ENCODE results near the gene BTN2A1.

Gene BTN2A1

DNA sequence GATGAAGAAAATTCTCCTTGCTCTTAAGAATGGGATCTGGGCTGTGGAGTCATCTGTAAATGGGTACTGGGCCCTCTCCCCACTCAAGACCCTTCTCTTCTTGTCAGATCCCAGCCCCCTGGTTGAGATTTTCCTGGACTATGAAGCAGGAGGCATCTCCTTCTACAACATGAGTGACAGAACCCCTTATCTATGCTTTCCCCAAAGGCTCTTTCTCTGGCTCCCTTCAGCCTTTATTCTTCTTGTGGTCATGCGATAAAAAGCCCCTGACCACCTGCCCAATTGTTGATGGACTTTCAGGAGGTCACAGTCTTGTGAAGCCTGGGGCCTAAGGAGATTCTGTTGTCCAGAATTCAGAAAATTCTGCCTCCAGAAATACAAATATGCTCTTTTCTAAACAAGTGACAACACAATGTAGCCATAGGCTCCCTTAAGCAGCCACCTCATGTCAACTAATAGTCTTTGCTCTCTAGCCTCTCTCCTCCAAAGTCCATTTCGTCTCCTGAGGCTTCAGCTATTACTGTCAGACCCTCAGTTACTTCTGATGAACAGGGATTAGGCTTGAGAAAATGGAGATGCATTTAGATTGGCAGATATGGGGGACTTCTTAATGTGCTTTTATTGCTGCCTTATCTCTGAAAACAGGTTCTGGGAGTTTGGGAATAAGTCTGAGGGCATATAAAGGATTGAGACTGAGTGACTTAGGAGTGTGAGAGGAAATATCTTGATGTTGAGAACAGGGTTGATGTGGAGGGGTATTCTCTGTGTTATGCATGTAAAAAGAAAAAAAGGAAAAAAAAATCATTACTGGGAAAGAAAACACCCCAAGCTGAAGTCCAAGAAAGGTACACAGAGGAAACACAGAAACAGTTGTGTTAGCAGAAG is 20.6 kb downstream of the BTN2A1 start:
- no peak for DNase-seq (ENCODE audit: low read depth, low spot score)
- Histone ChIP-seq H3K4me3 (ENCODE audit: insufficient read length, low read depth) (no peak overlapping the region), H3K4me1 (ENCODE audit: insufficient read depth, insufficient read length) (no peaks in the 10 kb centered on the region), H3K36me3 (ENCODE audit: insufficient read depth, insufficient read length, low read length) (no peaks in the 10 kb centered on the region), H3K9me3 (ENCODE audit: insufficient read depth, low read length) (no peaks in the 10 kb centered on the region), H3K27me3 (ENCODE audit: insufficient read depth, insufficient read length) (no peaks in the 10 kb centered on the region), H3K9ac (ENCODE audit: insufficient read length, low read depth) (no peak overlapping the region)
- no peak for TF ChIP-seq ZNF274 (IDR thresholded peaks at IDR 0.05; ENCODE audit: low read depth, low read length)
- no peak for TF ChIP-seq YY1 (IDR thresholded peaks at IDR 0.05; ENCODE audit: insufficient read depth, insufficient read length)
- TF ChIP-seq SUZ12 (IDR thresholded peaks at IDR 0.05; ENCODE audit: extremely low read depth, insufficient read depth, insufficient read length), result no peak

DNA sequence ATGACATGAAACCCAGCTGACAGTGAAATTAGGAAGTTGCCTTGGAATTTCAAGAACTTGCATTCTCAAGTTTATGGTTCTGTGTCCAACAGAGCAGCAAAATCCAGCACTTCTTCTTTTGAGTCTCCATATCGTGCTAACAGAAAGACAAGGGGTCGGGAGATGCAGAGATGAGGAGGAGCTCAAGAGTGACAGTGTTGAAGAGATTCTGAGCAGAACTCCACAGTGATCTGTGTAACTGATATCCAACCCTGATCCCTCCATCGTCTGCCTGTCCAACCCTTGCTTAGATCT is 21.2 kb downstream of the BTN2A1 start:
- H3K4me1 ChIP-seq (ENCODE audit: insufficient read depth, insufficient read length), result no peaks in the 10 kb centered on the region
- no peak for DNase-seq (ENCODE audit: low read depth, low spot score)
- no peaks in the 10 kb centered on the region for H3K27me3 ChIP-seq (ENCODE audit: insufficient read depth, insufficient read length)
- H3K4me3 ChIP-seq (ENCODE audit: insufficient read length, low read depth), result no peak overlapping the region
- H3K9me3 ChIP-seq (ENCODE audit: insufficient read depth, low read length), result no peaks in the 10 kb centered on the region
- TF ChIP-seq SUZ12 (IDR thresholded peaks at IDR 0.05; ENCODE audit: extremely low read depth, insufficient read depth, insufficient read length) (no peak), ZNF274 (IDR thresholded peaks at IDR 0.05; ENCODE audit: low read depth, low read length) (no peak), YY1 (IDR thresholded peaks at IDR 0.05; ENCODE audit: insufficient read depth, insufficient read length) (no peak)
- H3K9ac ChIP-seq (ENCODE audit: insufficient read length, low read depth), result no peak overlapping the region
- no peaks in the 10 kb centered on the region for H3K36me3 ChIP-seq (ENCODE audit: insufficient read depth, insufficient read length, low read length)

DNA sequence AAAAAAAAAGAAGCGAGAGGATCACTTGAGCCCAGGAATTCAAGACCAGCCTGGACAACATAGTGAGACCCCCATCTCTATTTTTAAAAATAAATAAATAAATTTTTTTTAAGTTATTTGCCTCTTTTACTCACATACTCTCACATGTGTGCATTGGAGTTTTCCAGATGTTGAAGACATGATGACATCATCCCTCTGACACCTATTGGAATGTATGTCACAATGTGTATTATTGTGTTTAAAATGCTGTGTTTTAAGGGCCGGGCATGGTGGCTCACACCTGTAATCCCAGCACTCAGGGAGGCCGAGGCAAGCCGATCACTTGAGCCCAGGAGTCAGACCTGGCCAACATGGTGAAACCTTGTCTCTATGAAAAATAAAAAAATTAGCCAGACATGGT is 24.6 kb downstream of the BTN2A1 start:
- no peak for TF ChIP-seq YY1 (IDR thresholded peaks at IDR 0.05; ENCODE audit: insufficient read depth, insufficient read length)
- TF ChIP-seq SUZ12 (IDR thresholded peaks at IDR 0.05; ENCODE audit: extremely low read depth, insufficient read depth, insufficient read length), result no peak
- no peak for TF ChIP-seq ZNF274 (IDR thresholded peaks at IDR 0.05; ENCODE audit: low read depth, low read length)
- DNase-seq (ENCODE audit: low read depth, low spot score), result no peak
- Histone ChIP-seq H3K36me3 (ENCODE audit: insufficient read depth, insufficient read length, low read length) (no peaks in the 10 kb centered on the region), H3K27me3 (ENCODE audit: insufficient read depth, insufficient read length) (no peaks in the 10 kb centered on the region), H3K4me1 (ENCODE audit: insufficient read depth, insufficient read length) (no peaks in the 10 kb centered on the region), H3K4me3 (ENCODE audit: insufficient read length, low read depth) (no peak overlapping the region), H3K9ac (ENCODE audit: insufficient read length, low read depth) (no peak overlapping the region), H3K9me3 (ENCODE audit: insufficient read depth, low read length) (no peaks in the 10 kb centered on the region)

DNA sequence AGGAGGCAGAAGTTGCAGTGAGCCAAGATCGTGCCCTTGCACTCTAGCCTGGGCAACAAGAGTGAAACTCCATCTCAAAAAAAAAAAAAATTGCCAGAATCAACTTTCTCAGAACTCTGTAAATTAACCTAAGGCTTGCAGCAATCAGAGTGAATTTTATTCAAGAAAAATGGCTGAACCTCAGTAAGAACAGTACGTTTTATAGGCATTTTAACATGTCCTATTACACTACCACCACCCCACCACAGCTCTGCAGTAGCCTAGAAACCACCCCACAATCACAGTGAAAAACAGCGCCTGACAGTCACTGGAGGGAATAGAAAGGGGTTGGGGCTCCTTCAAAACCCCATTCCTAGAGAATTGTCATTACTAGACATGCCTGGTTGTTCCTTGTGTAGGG is 26.0 kb downstream of the BTN2A1 start:
- Histone ChIP-seq H3K4me3 (ENCODE audit: insufficient read length, low read depth) (no peak overlapping the region), H3K9me3 (ENCODE audit: insufficient read depth, low read length) (no peaks in the 10 kb centered on the region), H3K9ac (ENCODE audit: insufficient read length, low read depth) (no peak overlapping the region), H3K27me3 (ENCODE audit: insufficient read depth, insufficient read length) (no peaks in the 10 kb centered on the region), H3K4me1 (ENCODE audit: insufficient read depth, insufficient read length) (no peaks in the 10 kb centered on the region), H3K36me3 (ENCODE audit: insufficient read depth, insufficient read length, low read length) (no peaks in the 10 kb centered on the region)
- no peak for DNase-seq (ENCODE audit: low read depth, low spot score)
- TF ChIP-seq ZNF274 (IDR thresholded peaks at IDR 0.05; ENCODE audit: low read depth, low read length) (no peak), SUZ12 (IDR thresholded peaks at IDR 0.05; ENCODE audit: extremely low read depth, insufficient read depth, insufficient read length) (no peak), YY1 (IDR thresholded peaks at IDR 0.05; ENCODE audit: insufficient read depth, insufficient read length) (no peak)

DNA sequence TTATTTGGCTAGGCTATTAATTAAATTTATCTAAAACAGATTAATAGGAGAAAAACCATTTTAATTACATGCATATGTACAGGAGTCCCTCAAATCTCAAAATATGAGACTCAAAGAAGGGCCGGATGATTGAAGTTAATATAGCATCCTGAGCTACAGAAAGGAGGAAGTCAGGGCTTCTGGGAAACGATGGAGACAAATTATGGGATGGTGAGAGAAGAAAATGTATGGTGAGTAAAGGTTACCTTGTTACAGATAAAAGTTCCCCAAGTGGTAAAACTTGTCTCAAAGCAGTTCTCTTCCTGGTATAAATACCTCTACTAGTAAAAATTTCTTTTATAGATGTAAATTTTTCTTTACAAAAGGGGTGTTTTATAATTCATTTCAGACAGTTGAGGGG is 26.4 kb downstream of the BTN2A1 start:
- Histone ChIP-seq H3K9me3 (ENCODE audit: insufficient read depth, low read length) (no peaks in the 10 kb centered on the region), H3K4me1 (ENCODE audit: insufficient read depth, insufficient read length) (no peaks in the 10 kb centered on the region), H3K36me3 (ENCODE audit: insufficient read depth, insufficient read length, low read length) (no peaks in the 10 kb centered on the region), H3K4me3 (ENCODE audit: insufficient read length, low read depth) (no peak overlapping the region), H3K27me3 (ENCODE audit: insufficient read depth, insufficient read length) (no peaks in the 10 kb centered on the region), H3K9ac (ENCODE audit: insufficient read length, low read depth) (no peak overlapping the region)
- TF ChIP-seq SUZ12 (IDR thresholded peaks at IDR 0.05; ENCODE audit: extremely low read depth, insufficient read depth, insufficient read length) (no peak), ZNF274 (IDR thresholded peaks at IDR 0.05; ENCODE audit: low read depth, low read length) (no peak), YY1 (IDR thresholded peaks at IDR 0.05; ENCODE audit: insufficient read depth, insufficient read length) (no peak)
- DNase-seq (ENCODE audit: low read depth, low spot score), result no peak

DNA sequence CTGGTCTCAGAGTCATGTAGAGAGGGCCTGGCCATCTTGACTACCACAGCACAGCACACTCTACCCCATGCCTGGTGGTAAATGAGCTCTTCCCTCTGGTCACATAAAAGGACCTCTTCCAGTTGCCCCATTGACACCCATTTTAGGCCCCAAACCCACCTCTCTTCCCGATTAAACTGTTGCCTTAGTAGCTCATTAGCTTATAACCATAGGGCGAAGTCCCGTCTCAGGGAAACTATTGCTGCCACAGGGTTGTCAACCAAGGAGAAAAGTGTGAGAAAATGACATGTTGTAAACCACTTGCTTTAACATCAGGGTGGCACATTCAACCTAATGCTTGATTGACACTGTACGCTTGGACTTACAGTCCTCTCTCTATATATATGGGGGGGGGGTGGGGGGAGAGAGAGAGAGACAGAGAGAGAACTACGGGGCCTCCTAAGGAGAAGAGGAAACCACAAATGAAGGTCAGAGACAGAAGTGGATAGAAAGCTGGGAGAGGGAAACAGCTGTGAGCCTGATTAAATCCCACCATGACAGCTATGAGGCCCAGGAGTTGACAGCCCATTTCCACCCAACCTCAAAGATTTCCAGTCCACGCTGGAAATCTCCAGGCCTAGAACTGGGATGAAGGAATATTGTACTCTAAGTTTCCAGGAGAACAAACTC is 27.5 kb downstream of the BTN2A1 start:
- no peak for TF ChIP-seq YY1 (IDR thresholded peaks at IDR 0.05; ENCODE audit: insufficient read depth, insufficient read length)
- TF ChIP-seq SUZ12 (IDR thresholded peaks at IDR 0.05; ENCODE audit: extremely low read depth, insufficient read depth, insufficient read length), result no peak
- no peak for TF ChIP-seq ZNF274 (IDR thresholded peaks at IDR 0.05; ENCODE audit: low read depth, low read length)
- H3K9ac ChIP-seq (ENCODE audit: insufficient read length, low read depth), result no peak overlapping the region
- H3K36me3 ChIP-seq (ENCODE audit: insufficient read depth, insufficient read length, low read length), result no peaks in the 10 kb centered on the region
- H3K4me1 ChIP-seq (ENCODE audit: insufficient read depth, insufficient read length), result no peaks in the 10 kb centered on the region
- no peak overlapping the region for H3K4me3 ChIP-seq (ENCODE audit: insufficient read length, low read depth)
- H3K27me3 ChIP-seq (ENCODE audit: insufficient read depth, insufficient read length), result no peaks in the 10 kb centered on the region
- DNase-seq (ENCODE audit: low read depth, low spot score), result no peak
- no peaks in the 10 kb centered on the region for H3K9me3 ChIP-seq (ENCODE audit: insufficient read depth, low read length)

DNA sequence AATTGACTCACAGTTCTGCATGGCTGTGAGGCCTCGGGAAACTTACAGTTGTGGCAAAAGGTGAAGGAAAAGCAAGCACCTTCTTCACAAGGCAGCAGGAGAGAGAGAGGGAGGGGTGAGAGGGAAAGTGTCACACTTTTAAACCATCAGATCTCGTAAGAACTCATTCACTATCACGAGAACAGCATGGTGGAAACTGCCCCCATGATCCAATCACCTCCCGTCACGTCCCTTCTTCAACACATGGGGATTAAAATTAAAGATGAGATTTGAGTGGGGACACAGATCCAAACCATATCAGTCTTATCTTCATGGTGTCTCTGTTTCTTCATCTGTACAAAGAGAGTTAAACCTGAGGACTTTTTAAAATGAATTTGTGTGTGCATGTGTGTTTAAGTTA is 28.6 kb downstream of the BTN2A1 start:
- H3K36me3 ChIP-seq (ENCODE audit: insufficient read depth, insufficient read length, low read length), result no peaks in the 10 kb centered on the region
- H3K4me3 ChIP-seq (ENCODE audit: insufficient read length, low read depth), result no peak overlapping the region
- no peak for DNase-seq (ENCODE audit: low read depth, low spot score)
- H3K9me3 ChIP-seq (ENCODE audit: insufficient read depth, low read length), result no peaks in the 10 kb centered on the region
- H3K27me3 ChIP-seq (ENCODE audit: insufficient read depth, insufficient read length), result no peaks in the 10 kb centered on the region
- no peak for TF ChIP-seq SUZ12 (IDR thresholded peaks at IDR 0.05; ENCODE audit: extremely low read depth, insufficient read depth, insufficient read length)
- TF ChIP-seq ZNF274 (IDR thresholded peaks at IDR 0.05; ENCODE audit: low read depth, low read length), result no peak
- TF ChIP-seq YY1 (IDR thresholded peaks at IDR 0.05; ENCODE audit: insufficient read depth, insufficient read length), result no peak
- no peak overlapping the region for H3K9ac ChIP-seq (ENCODE audit: insufficient read length, low read depth)
- H3K4me1 ChIP-seq (ENCODE audit: insufficient read depth, insufficient read length), result no peaks in the 10 kb centered on the region
